Fibroblast of villous mesenchyme (primary cell): ENCODE measurements around the gene GRM8. TPM values are rescaled to one million over a fixed set of nuclear protein-coding genes. Genes with fewer than 3 reads are reported as not detected.

Experiments
- DNase-seq: peaks from one replicate; pipeline ENCODE4 v3.0.0-alpha.2; 2010; ENCODE audit warnings: low read depth
- H3K4me3 ChIP-seq: 2 replicates; pipeline ENCODE4 v1.5.1; 2011; ENCODE audit warnings: low read depth, mild to moderate bottlenecking, low read length
- total RNA-seq: library from RNA; depleted of rRNA; stranded (reverse); fragments of >200 nt; gene quantifications from 2 replicates; pipeline ENCODE4 v1.2.3, GENCODE V29; 2012
- TF ChIP-seq, protein P1 (sequence below): IDR thresholded peaks from 2 replicates; pipeline ENCODE4 v1.5.1; 2012; ENCODE audit warnings: low read depth, mild to moderate bottlenecking, low read length; ENCODE audit not compliant: insufficient read depth

GRM8 gene
- total RNA-seq, 1 donor = not detected

DNA sequence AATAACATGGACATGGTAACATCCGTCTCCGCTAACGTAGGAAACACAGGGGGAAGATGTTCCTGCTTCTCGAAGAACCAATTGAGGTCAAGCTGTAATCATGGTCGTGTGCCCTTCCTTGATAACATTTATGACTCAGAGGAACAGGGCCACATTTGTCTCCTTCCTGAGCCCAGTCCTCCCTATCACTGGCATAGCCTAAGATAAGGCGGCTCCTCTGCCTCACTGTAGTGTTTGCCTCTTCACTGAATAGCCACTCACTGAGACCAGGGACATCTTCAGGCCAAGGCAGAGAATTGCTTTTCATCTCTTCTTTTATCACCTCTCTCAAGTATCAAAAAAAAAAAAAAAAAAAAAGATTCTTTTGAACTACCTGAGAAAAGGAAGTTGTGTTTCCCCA lies 5.4 kb upstream of the GRM8 start:
- TF ChIP-seq, protein P1, sequence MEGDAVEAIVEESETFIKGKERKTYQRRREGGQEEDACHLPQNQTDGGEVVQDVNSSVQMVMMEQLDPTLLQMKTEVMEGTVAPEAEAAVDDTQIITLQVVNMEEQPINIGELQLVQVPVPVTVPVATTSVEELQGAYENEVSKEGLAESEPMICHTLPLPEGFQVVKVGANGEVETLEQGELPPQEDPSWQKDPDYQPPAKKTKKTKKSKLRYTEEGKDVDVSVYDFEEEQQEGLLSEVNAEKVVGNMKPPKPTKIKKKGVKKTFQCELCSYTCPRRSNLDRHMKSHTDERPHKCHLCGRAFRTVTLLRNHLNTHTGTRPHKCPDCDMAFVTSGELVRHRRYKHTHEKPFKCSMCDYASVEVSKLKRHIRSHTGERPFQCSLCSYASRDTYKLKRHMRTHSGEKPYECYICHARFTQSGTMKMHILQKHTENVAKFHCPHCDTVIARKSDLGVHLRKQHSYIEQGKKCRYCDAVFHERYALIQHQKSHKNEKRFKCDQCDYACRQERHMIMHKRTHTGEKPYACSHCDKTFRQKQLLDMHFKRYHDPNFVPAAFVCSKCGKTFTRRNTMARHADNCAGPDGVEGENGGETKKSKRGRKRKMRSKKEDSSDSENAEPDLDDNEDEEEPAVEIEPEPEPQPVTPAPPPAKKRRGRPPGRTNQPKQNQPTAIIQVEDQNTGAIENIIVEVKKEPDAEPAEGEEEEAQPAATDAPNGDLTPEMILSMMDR = no peak
- H3K4me3 ChIP-seq = no peak overlapping the region
- no peak for DNase-seq

DNA sequence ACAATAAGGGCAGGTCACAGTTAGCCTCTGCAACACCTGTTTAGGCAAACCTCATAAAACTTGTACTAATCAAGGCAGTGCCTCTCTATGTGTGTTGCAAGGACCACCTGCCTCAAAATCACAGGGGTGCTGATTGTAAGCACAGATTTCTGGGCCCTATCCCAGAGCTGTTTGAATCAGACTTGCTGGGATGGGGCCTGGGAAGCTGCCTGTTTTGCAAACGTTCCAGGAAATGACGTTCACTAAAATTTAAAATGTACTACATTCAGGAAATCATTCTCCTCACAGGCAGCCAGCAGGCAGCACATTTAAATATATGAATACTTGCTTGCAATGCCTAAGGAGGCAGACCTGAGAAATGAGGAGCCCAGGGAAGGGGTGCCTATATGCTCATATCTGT lies 4.3 kb upstream of the GRM8 start:
- no peak overlapping the region for H3K4me3 ChIP-seq
- TF ChIP-seq, protein P1 = no peak
- DNase-seq = no peak

DNA sequence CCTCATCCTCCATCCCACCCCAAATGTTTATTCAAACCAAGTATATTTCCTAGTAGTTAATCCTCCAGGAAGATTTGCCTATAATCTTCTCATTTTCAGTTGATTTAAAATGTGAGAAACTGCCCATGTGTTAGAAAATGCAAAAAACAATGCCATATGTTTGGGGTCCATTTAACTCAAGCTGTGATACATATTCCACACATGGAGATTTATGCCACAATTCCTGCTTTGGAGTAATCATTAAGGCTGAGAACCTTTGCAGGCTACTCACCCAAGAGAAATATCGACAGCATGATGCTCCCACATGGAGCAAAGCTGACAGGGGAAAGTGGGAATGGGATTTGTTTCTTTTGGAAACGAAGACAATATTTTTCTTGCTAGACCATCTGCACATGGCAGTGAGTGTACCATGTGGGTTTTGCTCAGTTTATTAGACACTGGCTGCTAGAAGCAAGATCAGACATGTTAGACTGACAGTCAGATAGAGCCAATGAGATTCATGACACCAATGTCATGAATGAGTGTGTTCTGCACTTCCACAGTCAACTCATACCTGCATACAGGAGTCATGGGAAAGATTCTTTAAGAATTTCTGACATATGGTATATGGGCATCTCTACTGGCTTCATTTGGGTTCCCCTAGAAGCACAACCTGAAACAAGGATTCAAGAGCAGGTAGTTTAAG lies 3.4 kb upstream of the GRM8 start:
- TF ChIP-seq, protein P1 = no peak
- no peak overlapping the region for H3K4me3 ChIP-seq
- no peak for DNase-seq

DNA sequence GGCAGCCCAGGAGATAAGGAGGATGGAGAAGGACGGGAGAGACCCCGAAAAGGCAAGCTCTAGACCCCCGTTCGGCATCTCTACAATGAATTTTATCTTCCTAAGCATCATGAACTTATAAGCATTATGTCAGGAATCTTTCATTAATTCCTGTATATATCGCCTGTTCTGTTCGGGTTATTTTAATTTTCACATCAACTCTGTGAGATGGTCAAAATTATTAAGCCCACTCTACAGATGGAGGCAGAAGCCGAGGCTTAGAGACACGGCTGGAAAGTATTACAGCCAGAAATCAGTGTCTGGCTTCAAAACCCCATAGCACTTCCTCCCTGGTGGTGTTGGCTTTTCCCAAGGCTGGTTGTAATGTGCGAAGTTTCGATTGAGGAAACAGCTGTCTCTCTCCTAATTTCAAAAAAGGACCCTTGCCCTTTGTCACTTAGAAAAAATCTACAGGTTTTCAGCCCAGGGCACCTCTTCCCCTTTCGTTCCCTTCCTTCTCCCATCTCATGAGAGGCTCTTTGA lies 1.5 kb upstream of the GRM8 start:
- no peak for DNase-seq
- H3K4me3 ChIP-seq = no peak overlapping the region
- TF ChIP-seq, protein P1 = no peak

DNA sequence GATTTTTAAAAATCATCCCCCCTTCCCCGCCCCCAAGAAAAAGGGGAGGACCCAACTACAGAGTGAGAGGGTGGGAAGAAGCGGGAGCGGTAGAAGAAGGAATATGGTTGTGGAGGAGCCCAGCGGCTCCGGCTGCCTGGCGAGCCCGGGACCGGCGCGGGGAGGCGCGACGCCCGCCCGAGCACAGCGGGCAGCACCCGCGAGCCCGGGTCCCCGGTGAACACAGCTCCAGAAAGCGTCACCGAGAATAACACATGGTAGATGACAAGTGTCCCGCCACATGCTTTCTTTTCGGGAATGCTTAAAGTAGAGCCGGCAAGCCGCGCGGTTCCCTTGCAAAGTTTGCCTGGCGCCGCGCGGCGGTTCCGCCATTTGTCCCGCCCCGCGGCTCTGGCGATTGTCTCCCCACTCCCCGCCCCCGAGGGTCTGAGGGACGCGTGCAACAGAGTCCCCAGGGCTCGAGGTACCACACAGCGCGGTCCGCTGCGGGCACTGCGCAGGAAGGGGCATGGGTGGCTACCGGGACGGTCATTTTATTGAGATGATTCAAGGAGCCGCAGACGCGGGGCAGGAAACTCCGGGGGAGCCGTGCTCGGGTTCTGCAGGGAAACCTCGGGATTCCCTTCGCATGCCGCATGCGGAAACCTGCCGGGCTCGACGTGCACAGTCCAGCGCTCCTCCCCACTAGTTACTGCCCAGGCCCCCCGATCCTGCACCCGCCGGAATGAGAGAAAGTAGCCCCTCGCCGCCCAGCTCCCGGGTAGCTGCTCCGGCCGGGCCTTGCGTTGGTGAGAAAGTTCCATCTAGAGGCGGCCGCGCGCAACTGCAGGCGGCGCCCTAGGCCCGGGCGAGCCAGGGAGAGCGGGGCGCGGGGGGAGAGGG lies 781 bp upstream of the GRM8 start:
- H3K4me3 ChIP-seq = peak overlapping the region; percentile 71
- TF ChIP-seq, protein P1 = peak; percentile 88
- peak; percentile 51 for DNase-seq

DNA sequence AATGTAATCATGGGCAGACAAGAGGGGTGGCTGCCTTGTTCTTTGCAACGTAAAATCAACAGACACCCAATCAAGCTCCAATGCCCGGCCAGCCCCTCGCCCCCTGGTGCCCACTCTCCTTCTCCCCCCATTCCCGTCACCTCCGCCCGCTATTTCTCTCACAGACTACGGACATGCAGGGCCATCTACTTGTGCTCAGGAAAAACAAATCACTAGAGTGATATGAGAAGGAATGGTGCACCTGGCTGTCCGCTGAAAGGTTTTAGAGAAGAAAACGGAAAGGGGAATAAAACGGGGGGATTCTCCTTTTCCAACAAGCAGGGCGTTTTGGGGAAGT lies 396 bp downstream of the GRM8 start:
- peak overlapping the region; percentile 71 for H3K4me3 ChIP-seq
- TF ChIP-seq, protein P1 = no peak
- DNase-seq = no peak
